AG04450 (cell line): ENCODE data around the gene METTL9. TPM values are rescaled to one million over a fixed set of nuclear protein-coding genes. Genes with fewer than 3 reads are reported as not detected.
"Not testable (repeated sequence)": the region's sequence is repeated elsewhere in the genome, so short reads cannot be mapped to it uniquely, and the experiment has no call there.

Source experiments
- CTCF ChIA-PET: fragments of 300-600, 350-600 bp; formaldehyde crosslinking; extraction: SDS; loops from one replicate; lab custom pipeline; 2022; ENCODE audit warnings: antibody characterized with exemption, inconsistent platforms; lab: Charles Lee
- POLR2A ChIA-PET: fragments of 350-600 bp; formaldehyde crosslinking; extraction: SDS; loops from one replicate; lab custom pipeline; 2021; ENCODE audit warnings: antibody characterized with exemption, inconsistent platforms; lab: Yijun Ruan, JAX
- DNase-seq: peaks from one replicate; pipeline ENCODE4 v3.0.0-alpha.2; 2011; ENCODE audit warnings: low read depth, low spot score
- H3K27ac ChIP-seq: one replicate; pipeline ENCODE4 v1.5.1; 2012; ENCODE audit warnings: low read depth, low read length, control low read depth
- H3K27me3 ChIP-seq: one replicate; pipeline ENCODE4 v1.6.0; 2012; ENCODE audit warnings: low read length; ENCODE audit not compliant: control insufficient read depth, insufficient read depth
- H3K4me3 ChIP-seq: 2 replicates; pipeline ENCODE4 v1.5.1; 2011; ENCODE audit warnings: mild to moderate bottlenecking, low read depth, low read length, control low read depth
- H3K9me3 ChIP-seq: 2 replicates; pipeline ENCODE4 v1.5.1; 2012; ENCODE audit warnings: low read length; ENCODE audit not compliant: control insufficient read depth, insufficient read depth
- CTCF ChIP-seq: IDR thresholded peaks from 2 replicates; pipeline ENCODE4 v1.5.1; 2011; ENCODE audit warnings: low read depth, low read length, control low read depth, inconsistent platforms
- polyA plus RNA-seq: library from polyadenylated mRNA; depleted of rRNA; stranded (reverse); fragments of >200 nt; gene quantifications from 2 replicates; pipeline ENCODE4 v1.2.3, GENCODE V29; 2011

The METTL9 gene
- polyA plus RNA-seq, 1 experiment, result 142 TPM

- Histone ChIP-seq H3K27me3 (peaks cover 19% of the 10 kb centered on the region), H3K4me3 (no peak overlapping the region), H3K27ac (no peak overlapping the region), H3K9me3 (no peaks in the 10 kb centered on the region)
- POLR2A ChIA-PET, result interaction anchor here (0.6 kb wide), 1 partner anchor 13 kb away, joined by 5 read pairs; no protein-coding TSS in a partner anchor
- CTCF ChIA-PET, result no interaction called here
- no peak for DNase-seq
- no peak for TF ChIP-seq CTCF
Observed at GRCh38 chr16:21570676-21571017, 28.7 kb upstream of the METTL9 start.

- H3K9me3 ChIP-seq, DNase-seq, H3K27ac ChIP-seq, POLR2A ChIA-PET, H3K4me3 ChIP-seq, H3K27me3 ChIP-seq: not testable (repeated sequence)
- CTCF ChIA-PET, result interaction anchor here (1.1 kb wide), 1 partner anchor 747 kb away, joined by 4 read pairs; no protein-coding TSS in a partner anchor
Observed at GRCh38 chr16:21573506-21573905, 25.9 kb upstream of the METTL9 start.

- no peak overlapping the region for H3K4me3 ChIP-seq
- H3K27ac ChIP-seq, result no peak overlapping the region
- H3K27me3 ChIP-seq, result peaks cover 9% of the 10 kb centered on the region
- POLR2A ChIA-PET, result no interaction called here
- CTCF ChIA-PET, result interaction anchor here (0.7 to 1.1 kb wide), 3 partner anchors 14 to 747 kb away, joined by 4 to 8 read pairs (median 4); no protein-coding TSS in a partner anchor
- no peak for TF ChIP-seq CTCF
- no peaks in the 10 kb centered on the region for H3K9me3 ChIP-seq
- DNase-seq, result no peak
Observed at GRCh38 chr16:21574372-21574771, 25.0 kb upstream of the METTL9 start.

GRCh38 chr16:21576323-21576722, 23.1 kb upstream of the METTL9 start:
- H3K4me3 ChIP-seq, H3K27me3 ChIP-seq, POLR2A ChIA-PET, H3K9me3 ChIP-seq, DNase-seq, H3K27ac ChIP-seq: not testable (repeated sequence)
- CTCF ChIA-PET, result interaction anchor here (1.4 kb wide), 1 partner anchor 81 kb away, joined by 3 read pairs; no protein-coding TSS in a partner anchor

- H3K27me3 ChIP-seq, POLR2A ChIA-PET, H3K9me3 ChIP-seq, H3K4me3 ChIP-seq, CTCF ChIA-PET, H3K27ac ChIP-seq, DNase-seq: not testable (repeated sequence)
Observed at GRCh38 chr16:21577487-21577886, 21.9 kb upstream of the METTL9 start.

- CTCF ChIA-PET, H3K4me3 ChIP-seq, POLR2A ChIA-PET, DNase-seq, H3K9me3 ChIP-seq, H3K27ac ChIP-seq, H3K27me3 ChIP-seq: not testable (repeated sequence)
Observed at GRCh38 chr16:21578311-21578710, 21.1 kb upstream of the METTL9 start.

GRCh38 chr16:21580131-21580530, 19.2 kb upstream of the METTL9 start:
- H3K27me3 ChIP-seq, H3K9me3 ChIP-seq, H3K27ac ChIP-seq, DNase-seq, POLR2A ChIA-PET, CTCF ChIA-PET, H3K4me3 ChIP-seq: not testable (repeated sequence)
